ENCODE measurements around the gene RABAC1.

DNA sequence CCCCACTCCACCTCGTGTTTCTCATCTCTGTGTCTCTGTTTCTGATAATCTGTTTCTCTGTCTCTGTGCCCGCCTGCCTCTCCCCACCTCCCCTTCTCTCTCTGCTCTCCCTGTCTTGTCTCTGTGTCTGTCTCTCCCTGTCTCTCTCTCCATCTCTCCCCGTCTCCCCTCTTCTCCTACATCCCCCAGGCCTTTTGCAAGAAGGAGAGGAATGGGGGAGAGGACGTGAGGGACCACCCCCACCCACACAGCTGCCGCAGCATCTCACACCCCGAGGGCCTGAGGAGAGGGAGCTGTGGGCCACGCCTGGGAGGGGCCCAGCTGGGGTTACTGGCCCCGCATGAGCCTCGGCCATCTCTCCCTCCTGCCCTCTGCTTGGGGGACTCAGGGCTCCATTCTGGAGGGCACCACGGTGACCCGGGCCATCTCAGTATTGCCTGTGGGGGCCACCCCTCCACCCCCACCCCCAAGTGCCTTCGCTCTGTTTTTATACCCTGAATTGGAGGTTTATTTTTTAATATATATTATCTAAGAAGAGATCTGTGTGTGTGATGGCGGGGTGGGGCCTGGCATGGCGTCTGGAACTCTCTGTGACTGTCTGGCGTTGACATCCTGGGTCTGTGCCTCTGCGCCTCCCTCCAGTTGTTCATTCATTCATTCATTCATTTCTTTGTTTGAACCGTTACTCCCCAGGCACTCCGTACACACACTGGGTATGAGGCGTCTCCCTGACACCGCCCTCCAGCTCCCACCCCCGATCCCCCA lies 52.0 kb downstream of the RABAC1 start:
- TF ChIP-seq, protein P1, sequence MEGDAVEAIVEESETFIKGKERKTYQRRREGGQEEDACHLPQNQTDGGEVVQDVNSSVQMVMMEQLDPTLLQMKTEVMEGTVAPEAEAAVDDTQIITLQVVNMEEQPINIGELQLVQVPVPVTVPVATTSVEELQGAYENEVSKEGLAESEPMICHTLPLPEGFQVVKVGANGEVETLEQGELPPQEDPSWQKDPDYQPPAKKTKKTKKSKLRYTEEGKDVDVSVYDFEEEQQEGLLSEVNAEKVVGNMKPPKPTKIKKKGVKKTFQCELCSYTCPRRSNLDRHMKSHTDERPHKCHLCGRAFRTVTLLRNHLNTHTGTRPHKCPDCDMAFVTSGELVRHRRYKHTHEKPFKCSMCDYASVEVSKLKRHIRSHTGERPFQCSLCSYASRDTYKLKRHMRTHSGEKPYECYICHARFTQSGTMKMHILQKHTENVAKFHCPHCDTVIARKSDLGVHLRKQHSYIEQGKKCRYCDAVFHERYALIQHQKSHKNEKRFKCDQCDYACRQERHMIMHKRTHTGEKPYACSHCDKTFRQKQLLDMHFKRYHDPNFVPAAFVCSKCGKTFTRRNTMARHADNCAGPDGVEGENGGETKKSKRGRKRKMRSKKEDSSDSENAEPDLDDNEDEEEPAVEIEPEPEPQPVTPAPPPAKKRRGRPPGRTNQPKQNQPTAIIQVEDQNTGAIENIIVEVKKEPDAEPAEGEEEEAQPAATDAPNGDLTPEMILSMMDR (conservative IDR thresholded peaks at IDR 0.05; ENCODE audit: low read length), result no peak
- no peak for TF ChIP-seq EZH2phosphoT487 (IDR thresholded peaks at IDR 0.05; ENCODE audit: borderline replicate concordance, low read depth, low read length)

Data from OCI-LY7 (cell line).